HG02610 (cell line): Measurements from ENCODE around the gene NCOA1.
"Not testable (repeated sequence)": the region's sequence is repeated elsewhere in the genome, so short reads cannot be mapped to it uniquely, and the experiment has no call there.

Experiments used
- ATAC-seq: cut with Tn5 transposase; IDR thresholded peaks from one replicate; pipeline ENCODE4 v1.9.1; 2021; ENCODE audit warnings: mild to moderate bottlenecking, moderate library complexity; ENCODE audit not compliant: unreplicated experiment

Gene NCOA1

GRCh38 chr2:24571828-24572442, 80.9 kb downstream of the NCOA1 start:
- no peak for ATAC-seq

- ATAC-seq: no peak
These were observed 85.1 kb downstream of the NCOA1 start for GRCh38 chr2:24576146-24576545.

GRCh38 chr2:24576617-24577016, 85.6 kb downstream of the NCOA1 start:
- peak; percentile 50 for ATAC-seq

GRCh38 chr2:24577481-24577880, 86.4 kb downstream of the NCOA1 start:
- ATAC-seq: peak; percentile 68

- no peak for ATAC-seq
These were observed 88.2 kb downstream of the NCOA1 start for GRCh38 chr2:24579053-24579803.

- no peak for ATAC-seq
These were observed 89.5 kb downstream of the NCOA1 start for GRCh38 chr2:24580561-24580960.

GRCh38 chr2:24581971-24582370, 90.9 kb downstream of the NCOA1 start:
- not testable (repeated sequence) for ATAC-seq

- ATAC-seq: peak; percentile 87
These were observed 95.9 kb downstream of the NCOA1 start for GRCh38 chr2:24586955-24587354.

GRCh38 chr2:24588294-24588693, 97.2 kb downstream of the NCOA1 start:
- ATAC-seq: no peak

GRCh38 chr2:24592441-24593100, 101.5 kb downstream of the NCOA1 start:
- ATAC-seq: no peak

GRCh38 chr2:24594283-24594682, 103.2 kb downstream of the NCOA1 start:
- ATAC-seq: no peak

GRCh38 chr2:24597181-24597870, 106.3 kb downstream of the NCOA1 start:
- ATAC-seq: no peak

GRCh38 chr2:24600140-24600539, 109.1 kb downstream of the NCOA1 start:
- not testable (repeated sequence) for ATAC-seq

- no peak for ATAC-seq
These were observed 120.6 kb downstream of the NCOA1 start for GRCh38 chr2:24611631-24612030.

- peak; percentile 36 for ATAC-seq
These were observed 122.2 kb downstream of the NCOA1 start for GRCh38 chr2:24613154-24613814.

GRCh38 chr2:24616616-24617015, 125.6 kb downstream of the NCOA1 start:
- ATAC-seq: no peak

GRCh38 chr2:24617424-24617823, 126.4 kb downstream of the NCOA1 start:
- no peak for ATAC-seq

GRCh38 chr2:24618144-24618543, 127.1 kb downstream of the NCOA1 start:
- no peak for ATAC-seq

- ATAC-seq: no peak
These were observed 127.6 kb downstream of the NCOA1 start for GRCh38 chr2:24618680-24619079.

GRCh38 chr2:24620936-24621335, 129.9 kb downstream of the NCOA1 start:
- ATAC-seq: no peak
